Measurements from ENCODE around the gene WWOX. TPM values are rescaled to one million over a fixed set of nuclear protein-coding genes. Genes with fewer than 3 reads are reported as not detected.

Gene WWOX
- total RNA-seq, 6 donors from 2014 or later = 18.7 to 167 (median 31.0) TPM

- ATAC-seq (ENCODE audit: low FRiP score in 2 of 2) (no peak), DNase-seq (no peak)
- H3K36me3 ChIP-seq = no peaks in the 10 kb centered on the region
- TF ChIP-seq POLR2A (IDR thresholded peaks at IDR 0.05) (no peak), POLR2AphosphoS5 (IDR thresholded peaks at IDR 0.05) (no peak), EP300 (IDR thresholded peaks at IDR 0.05) (no peak)
- TF ChIP-seq, protein P1, sequence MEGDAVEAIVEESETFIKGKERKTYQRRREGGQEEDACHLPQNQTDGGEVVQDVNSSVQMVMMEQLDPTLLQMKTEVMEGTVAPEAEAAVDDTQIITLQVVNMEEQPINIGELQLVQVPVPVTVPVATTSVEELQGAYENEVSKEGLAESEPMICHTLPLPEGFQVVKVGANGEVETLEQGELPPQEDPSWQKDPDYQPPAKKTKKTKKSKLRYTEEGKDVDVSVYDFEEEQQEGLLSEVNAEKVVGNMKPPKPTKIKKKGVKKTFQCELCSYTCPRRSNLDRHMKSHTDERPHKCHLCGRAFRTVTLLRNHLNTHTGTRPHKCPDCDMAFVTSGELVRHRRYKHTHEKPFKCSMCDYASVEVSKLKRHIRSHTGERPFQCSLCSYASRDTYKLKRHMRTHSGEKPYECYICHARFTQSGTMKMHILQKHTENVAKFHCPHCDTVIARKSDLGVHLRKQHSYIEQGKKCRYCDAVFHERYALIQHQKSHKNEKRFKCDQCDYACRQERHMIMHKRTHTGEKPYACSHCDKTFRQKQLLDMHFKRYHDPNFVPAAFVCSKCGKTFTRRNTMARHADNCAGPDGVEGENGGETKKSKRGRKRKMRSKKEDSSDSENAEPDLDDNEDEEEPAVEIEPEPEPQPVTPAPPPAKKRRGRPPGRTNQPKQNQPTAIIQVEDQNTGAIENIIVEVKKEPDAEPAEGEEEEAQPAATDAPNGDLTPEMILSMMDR (IDR thresholded peaks at IDR 0.05) = no peak
- no peak overlapping the region for H3K27ac ChIP-seq
- no peak overlapping the region for H3K4me3 ChIP-seq
- H3K27me3 ChIP-seq = no peaks in the 10 kb centered on the region
- no peaks in the 10 kb centered on the region for H3K9me3 ChIP-seq
- WGBS, 2 donors = 52 to 65% methylated on average over 12 of the region's 12 CpGs
- H3K4me1 ChIP-seq = no peaks in the 10 kb centered on the region
Observed at GRCh38 chr16:78277321-78278055, 178.0 kb downstream of the WWOX start.

- Histone ChIP-seq H3K36me3 (no peaks in the 10 kb centered on the region), H3K4me3 (no peak overlapping the region), H3K27me3 (no peaks in the 10 kb centered on the region), H3K9me3 (no peaks in the 10 kb centered on the region), H3K4me1 (no peaks in the 10 kb centered on the region), H3K27ac (no peak overlapping the region)
- WGBS, 2 donors = 80 to 89% methylated on average over 3 of the region's 3 CpGs
- ATAC-seq (ENCODE audit: low FRiP score in 2 of 2) = no peak
- DNase-seq = no peak
- TF ChIP-seq POLR2AphosphoS5 (IDR thresholded peaks at IDR 0.05) (no peak), POLR2A (IDR thresholded peaks at IDR 0.05) (no peak), EP300 (IDR thresholded peaks at IDR 0.05) (no peak)
- TF ChIP-seq, protein P1 (IDR thresholded peaks at IDR 0.05) = no peak
Observed at GRCh38 chr16:78278056-78278450, 178.6 kb downstream of the WWOX start.

GRCh38 chr16:78281115-78281514 lies 181.7 kb downstream of the WWOX start:
- ATAC-seq (ENCODE audit: low FRiP score in 2 of 2) (no peak), DNase-seq (no peak)
- Histone ChIP-seq H3K9me3 (no peaks in the 10 kb centered on the region), H3K4me1 (no peaks in the 10 kb centered on the region), H3K27ac (no peak overlapping the region), H3K27me3 (no peaks in the 10 kb centered on the region), H3K36me3 (no peaks in the 10 kb centered on the region), H3K4me3 (no peak overlapping the region)
- TF ChIP-seq POLR2AphosphoS5 (IDR thresholded peaks at IDR 0.05) = no peak
- TF ChIP-seq, protein P1 (IDR thresholded peaks at IDR 0.05) = no peak
- WGBS, 2 donors = 56 to 79% methylated on average over 6 of the region's 6 CpGs

GRCh38 chr16:78283548-78284251 lies 184.2 kb downstream of the WWOX start:
- H3K4me3 ChIP-seq = no peak overlapping the region
- H3K27me3 ChIP-seq = no peaks in the 10 kb centered on the region
- ATAC-seq (ENCODE audit: low FRiP score in 2 of 2) (no peak), DNase-seq (no peak)
- H3K36me3 ChIP-seq = no peaks in the 10 kb centered on the region
- TF ChIP-seq POLR2A (IDR thresholded peaks at IDR 0.05) = no peak
- H3K27ac ChIP-seq = no peak overlapping the region
- H3K9me3 ChIP-seq = no peaks in the 10 kb centered on the region
- 70 to 75% methylated on average over 11 of the region's 11 CpGs for WGBS, 2 donors
- H3K4me1 ChIP-seq = no peaks in the 10 kb centered on the region

GRCh38 chr16:78284326-78284725 lies 184.9 kb downstream of the WWOX start:
- Histone ChIP-seq H3K4me3 (no peak overlapping the region), H3K27me3 (no peaks in the 10 kb centered on the region), H3K4me1 (no peaks in the 10 kb centered on the region), H3K36me3 (no peaks in the 10 kb centered on the region), H3K27ac (no peak overlapping the region), H3K9me3 (no peaks in the 10 kb centered on the region)
- TF ChIP-seq, protein P1 (IDR thresholded peaks at IDR 0.05) = no peak
- no peak for TF ChIP-seq EP300 (IDR thresholded peaks at IDR 0.05)
- no peak for TF ChIP-seq POLR2A (IDR thresholded peaks at IDR 0.05)
- no peak for TF ChIP-seq POLR2AphosphoS5 (IDR thresholded peaks at IDR 0.05)
- DNase-seq = no peak
- no peak for ATAC-seq (ENCODE audit: low FRiP score in 2 of 2)
- WGBS, 2 donors = 46 to 47% methylated on average over 1 of the region's 1 CpG
